ENCODE results near the gene CLTCL1. TPM values are rescaled to one million over a fixed set of nuclear protein-coding genes. Genes with fewer than 3 reads are reported as not detected.

The CLTCL1 gene
- total RNA-seq, 2 donors from 2014 or later, result 0.66 to 2.3 TPM

DNA sequence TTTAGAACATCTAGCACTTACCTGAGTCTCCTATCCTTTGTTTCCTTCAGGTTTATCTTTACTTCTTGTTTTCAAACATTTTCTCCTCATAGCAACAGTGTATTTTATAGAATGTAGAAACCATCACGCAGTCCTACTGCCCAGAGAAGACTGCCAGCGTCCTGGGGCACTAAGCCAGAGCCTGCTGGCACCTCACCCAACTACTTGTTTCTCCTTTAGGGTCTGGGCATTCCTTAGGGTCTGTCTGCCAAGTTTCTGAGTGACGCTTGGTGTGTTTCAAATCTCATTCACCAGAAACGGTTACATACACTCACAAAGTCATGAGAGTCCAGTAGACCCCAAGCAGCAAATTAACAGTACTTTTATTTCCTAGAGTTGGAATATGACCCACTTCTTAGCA is 63.3 kb downstream of the CLTCL1 start:
- no peaks in the 10 kb centered on the region for H3K9me3 ChIP-seq
- no peaks in the 10 kb centered on the region for H3K36me3 ChIP-seq (replicated peaks in 1 of 2; ENCODE audit: insufficient read depth in 1 of 2, low read depth in 2 of 2)
- 78 to 86% methylated on average over 4 of the region's 4 CpGs for WGBS, 2 donors
- TF ChIP-seq, protein P1, sequence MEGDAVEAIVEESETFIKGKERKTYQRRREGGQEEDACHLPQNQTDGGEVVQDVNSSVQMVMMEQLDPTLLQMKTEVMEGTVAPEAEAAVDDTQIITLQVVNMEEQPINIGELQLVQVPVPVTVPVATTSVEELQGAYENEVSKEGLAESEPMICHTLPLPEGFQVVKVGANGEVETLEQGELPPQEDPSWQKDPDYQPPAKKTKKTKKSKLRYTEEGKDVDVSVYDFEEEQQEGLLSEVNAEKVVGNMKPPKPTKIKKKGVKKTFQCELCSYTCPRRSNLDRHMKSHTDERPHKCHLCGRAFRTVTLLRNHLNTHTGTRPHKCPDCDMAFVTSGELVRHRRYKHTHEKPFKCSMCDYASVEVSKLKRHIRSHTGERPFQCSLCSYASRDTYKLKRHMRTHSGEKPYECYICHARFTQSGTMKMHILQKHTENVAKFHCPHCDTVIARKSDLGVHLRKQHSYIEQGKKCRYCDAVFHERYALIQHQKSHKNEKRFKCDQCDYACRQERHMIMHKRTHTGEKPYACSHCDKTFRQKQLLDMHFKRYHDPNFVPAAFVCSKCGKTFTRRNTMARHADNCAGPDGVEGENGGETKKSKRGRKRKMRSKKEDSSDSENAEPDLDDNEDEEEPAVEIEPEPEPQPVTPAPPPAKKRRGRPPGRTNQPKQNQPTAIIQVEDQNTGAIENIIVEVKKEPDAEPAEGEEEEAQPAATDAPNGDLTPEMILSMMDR (IDR thresholded peaks at IDR 0.05), result no peak
- no peak for TF ChIP-seq POLR2A (IDR thresholded peaks at IDR 0.05)
- intact Hi-C loops (cut with DNase I), result no loop called here
- DNase-seq (no peak), ATAC-seq (no peak)
- H3K4me1 ChIP-seq, result no peaks in the 10 kb centered on the region
- no peaks in the 10 kb centered on the region for H3K27me3 ChIP-seq
- H3K4me3 ChIP-seq, result no peak overlapping the region
- H3K27ac ChIP-seq, result no peak overlapping the region

- H3K9me3 ChIP-seq, result no peaks in the 10 kb centered on the region
- TF ChIP-seq, protein P1 (IDR thresholded peaks at IDR 0.05), result no peak
- TF ChIP-seq POLR2A (IDR thresholded peaks at IDR 0.05), result no peak
- no peaks in the 10 kb centered on the region for H3K4me1 ChIP-seq
- H3K27me3 ChIP-seq, result no peaks in the 10 kb centered on the region
- ATAC-seq, result no peak
- no peak overlapping the region for H3K27ac ChIP-seq
- H3K36me3 ChIP-seq (replicated peaks in 1 of 2; ENCODE audit: insufficient read depth in 1 of 2, low read depth in 2 of 2), result no peaks in the 10 kb centered on the region
- intact Hi-C loops (cut with DNase I), result no loop called here
- no peak overlapping the region for H3K4me3 ChIP-seq
- DNase-seq, result no peak
Observed at GRCh38 chr22:19226428-19226827, 65.1 kb downstream of the CLTCL1 start.

DNA sequence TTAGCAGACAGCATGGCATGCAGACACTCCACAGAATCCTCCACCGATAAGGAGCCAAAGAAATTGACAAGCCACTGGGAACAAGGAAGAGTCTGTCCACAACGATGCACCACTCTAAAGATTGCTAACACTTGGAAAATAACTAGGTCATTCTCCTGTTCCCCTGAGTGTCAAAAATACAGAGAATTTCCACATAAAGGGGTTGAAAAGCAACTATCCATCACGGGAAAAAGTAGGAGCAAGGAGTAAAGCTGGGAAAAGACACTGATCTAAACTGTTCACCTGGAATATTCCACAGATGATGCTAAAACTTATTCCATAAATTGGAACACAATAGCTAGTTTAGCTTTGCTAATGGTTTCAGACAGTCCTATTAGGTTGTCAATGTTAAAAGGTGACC is 66.0 kb downstream of the CLTCL1 start:
- ATAC-seq, result no peak
- no peak for TF ChIP-seq POLR2A (IDR thresholded peaks at IDR 0.05)
- TF ChIP-seq, protein P1 (IDR thresholded peaks at IDR 0.05), result no peak
- intact Hi-C loops (cut with DNase I), result no loop called here
- Histone ChIP-seq H3K36me3 (replicated peaks in 1 of 2; ENCODE audit: insufficient read depth in 1 of 2, low read depth in 2 of 2) (no peaks in the 10 kb centered on the region), H3K4me3 (no peak overlapping the region), H3K9me3 (no peaks in the 10 kb centered on the region), H3K27me3 (no peaks in the 10 kb centered on the region), H3K4me1 (no peaks in the 10 kb centered on the region), H3K27ac (no peak overlapping the region)
- no peak for DNase-seq
- 84 to 89% methylated on average over 3 of the region's 3 CpGs for WGBS, 2 donors

- TF ChIP-seq, protein P1 (IDR thresholded peaks at IDR 0.05), result no peak
- no peak for TF ChIP-seq POLR2A (IDR thresholded peaks at IDR 0.05)
- H3K9me3 ChIP-seq, result no peaks in the 10 kb centered on the region
- H3K36me3 ChIP-seq (replicated peaks in 1 of 2; ENCODE audit: insufficient read depth in 1 of 2, low read depth in 2 of 2), result no peaks in the 10 kb centered on the region
- no peak overlapping the region for H3K4me3 ChIP-seq
- no peaks in the 10 kb centered on the region for H3K4me1 ChIP-seq
- ATAC-seq, result no peak
- 73 to 88% methylated on average over 7 of the region's 7 CpGs for WGBS, 2 donors
- DNase-seq, result no peak
- no peak overlapping the region for H3K27ac ChIP-seq
- intact Hi-C loops (cut with DNase I), result no loop called here
- no peaks in the 10 kb centered on the region for H3K27me3 ChIP-seq
Observed at GRCh38 chr22:19224985-19225384, 66.5 kb downstream of the CLTCL1 start.

GRCh38 chr22:19224557-19224956 is 67.0 kb downstream of the CLTCL1 start:
- no peaks in the 10 kb centered on the region for H3K9me3 ChIP-seq
- 65 to 86% methylated on average over 3 to 5 of the region's 5 CpGs for WGBS, 2 donors
- H3K4me1 ChIP-seq, result no peaks in the 10 kb centered on the region
- no peaks in the 10 kb centered on the region for H3K27me3 ChIP-seq
- intact Hi-C loops (cut with DNase I), result no loop called here
- DNase-seq, result no peak
- H3K27ac ChIP-seq, result no peak overlapping the region
- no peak overlapping the region for H3K4me3 ChIP-seq
- H3K36me3 ChIP-seq (replicated peaks in 1 of 2; ENCODE audit: insufficient read depth in 1 of 2, low read depth in 2 of 2), result no peaks in the 10 kb centered on the region
- TF ChIP-seq, protein P1 (IDR thresholded peaks at IDR 0.05), result no peak
- no peak for TF ChIP-seq POLR2A (IDR thresholded peaks at IDR 0.05)
- no peak for ATAC-seq
